CD14-positive monocyte (primary cell): ENCODE data around the gene ZNF827. TPM values are rescaled to one million over a fixed set of nuclear protein-coding genes. Genes with fewer than 3 reads are reported as not detected.

Experiments used
- DNase-seq, 3 donors: peaks; one replicate each; pipeline ENCODE4 v3.0.0-alpha.2; 2011 to 2022
- H2AFZ ChIP-seq: 2 replicates; pipeline ENCODE4 v1.6.0; 2012; ENCODE audit warnings: mild to moderate bottlenecking, low read depth, low read length, inconsistent platforms; ENCODE audit not compliant: insufficient read depth, poor library complexity, severe bottlenecking
- H3K27ac ChIP-seq, 2 donors: 1 replicate in 1 of 2; 2 replicates in 1 of 2; pipeline ENCODE4 v1.5.1; 2012 to 2013; ENCODE audit warnings: low read length in 2 of 2, control low read depth in 1 of 2, inconsistent platforms in 1 of 2, low read depth in 1 of 2, mild to moderate bottlenecking in 1 of 2
- H3K27me3 ChIP-seq, 2 donors: one replicate each; pipeline versions ENCODE4 v1.6.0 to v1.6.1; 2011 to 2013; ENCODE audit warnings: low read length in 2 of 2; ENCODE audit not compliant: control insufficient read depth in 2 of 2, insufficient read depth in 2 of 2
- H3K36me3 ChIP-seq, 2 donors: replicated peaks in 1 of 2; 1 replicate in 1 of 2; 2 replicates in 1 of 2; pipeline versions ENCODE4 v1.5.1 to v1.6.1; 2012 to 2013; ENCODE audit warnings: low read length in 2 of 2, control low read depth in 1 of 2, inconsistent platforms in 1 of 2, mild to moderate bottlenecking in 1 of 2; ENCODE audit not compliant: insufficient read depth in 2 of 2, control insufficient read depth in 1 of 2
- H3K4me1 ChIP-seq, 2 donors: 1 replicate in 1 of 2; 2 replicates in 1 of 2; pipeline versions ENCODE4 v1.5.1 to v1.6.1; 2012 to 2013; ENCODE audit warnings: low read length in 2 of 2, control low read depth in 1 of 2, inconsistent platforms in 1 of 2, mild to moderate bottlenecking in 1 of 2, moderate library complexity in 1 of 2; ENCODE audit not compliant: insufficient read depth in 2 of 2, control insufficient read depth in 1 of 2
- H3K4me2 ChIP-seq: replicated peaks from 2 replicates; pipeline ENCODE3; 2012; ENCODE audit warnings: low read length, moderate library complexity, mild to moderate bottlenecking; ENCODE audit not compliant: poor library complexity, severe bottlenecking; ENCODE audit errors: extremely low read depth
- H3K4me3 ChIP-seq, 3 experiments: fragments of 200-600 bp in 1 of 3; sonication (generic) in 1 of 3; replicated peaks in 1 of 3; 1 replicate in 2 of 3; 2 replicates in 1 of 3; pipeline ENCODE4 v1.5.1; 2011 to 2013; ENCODE audit warnings: low read length in 3 of 3, mild to moderate bottlenecking in 3 of 3, control low read depth in 2 of 3, low read depth in 2 of 3, inconsistent platforms in 1 of 3, moderate library complexity in 1 of 3
- H3K79me2 ChIP-seq: 2 replicates; pipeline ENCODE4 v1.6.0; 2012; ENCODE audit warnings: mild to moderate bottlenecking, control low read depth, inconsistent platforms, low read length, moderate library complexity; ENCODE audit not compliant: insufficient read depth
- H3K9ac ChIP-seq: 2 replicates; pipeline ENCODE4 v1.6.0; 2017; ENCODE audit warnings: low read length, mild to moderate bottlenecking; ENCODE audit not compliant: insufficient read depth, poor library complexity, severe bottlenecking
- H3K9me3 ChIP-seq, 2 donors: replicated peaks in 1 of 2; 1 replicate in 1 of 2; 2 replicates in 1 of 2; pipeline versions ENCODE4 v1.5.1 to v1.6.1; 2012 to 2013; ENCODE audit warnings: low read length in 2 of 2, control low read depth in 1 of 2; ENCODE audit not compliant: control insufficient read depth in 1 of 2, insufficient read depth in 1 of 2
- H4K20me1 ChIP-seq: 2 replicates; pipeline ENCODE4 v1.6.0; 2012; ENCODE audit warnings: mild to moderate bottlenecking, low read length, control low read depth, moderate library complexity; ENCODE audit not compliant: insufficient read depth
- H3K27ac Mint-ChIP-seq, 7 donors: one replicate each; pipeline ENCODE4 v1.8.0; 2020; ENCODE audit warnings: mild to moderate bottlenecking in 7 of 7, mixed read lengths in 7 of 7, moderate library complexity in 6 of 7, inconsistent platforms in 2 of 7
- H3K27me3 Mint-ChIP-seq, 3 donors: one replicate each; pipeline ENCODE4 v1.8.0; 2021 to 2022; ENCODE audit warnings: low read depth in 3 of 3, mild to moderate bottlenecking in 3 of 3, mixed read lengths in 3 of 3, moderate library complexity in 3 of 3, inconsistent platforms in 1 of 3
- H3K36me3 Mint-ChIP-seq, 2 donors: one replicate each; pipeline ENCODE4 v1.8.0; 2020; ENCODE audit warnings: mixed read lengths in 2 of 2, inconsistent platforms in 1 of 2, mild to moderate bottlenecking in 1 of 2
- H3K4me1 Mint-ChIP-seq: one replicate; pipeline ENCODE4 v1.8.0; 2020; ENCODE audit warnings: mild to moderate bottlenecking, mixed read lengths
- H3K4me3 Mint-ChIP-seq, 2 donors: one replicate each; pipeline ENCODE4 v1.8.0; 2020; ENCODE audit warnings: mild to moderate bottlenecking in 2 of 2, mixed read lengths in 2 of 2, moderate library complexity in 1 of 2
- H3K9me3 Mint-ChIP-seq, 7 donors: one replicate each; pipeline ENCODE4 v1.8.0; 2020 to 2022; ENCODE audit warnings: mixed read lengths in 7 of 7, mild to moderate bottlenecking in 6 of 7, moderate library complexity in 6 of 7, inconsistent platforms in 2 of 7
- CTCF ChIP-seq: fragments of 200-600 bp; IDR thresholded peaks from one replicate; pipeline ENCODE4 v1.8.0; 2022; ENCODE audit warnings: antibody characterized with exemption, mild to moderate bottlenecking
- WGBS: methylation state at CpG from one replicate; pipeline ENCODE4 v1.1.5; 2013; ENCODE audit warnings: missing lambda C conversion rate; ENCODE audit not compliant: insufficient coverage; 5-methylcytosine and 5-hydroxymethylcytosine counted together
- intact Hi-C, 2 donors: fragments of 100-400 bp; cut with micrococcal nuclease; formaldehyde crosslinking; loops; one replicate each; pipeline versions ENCODE4 v1.15.0 to v1.15.1; 2023
- polyA plus RNA-seq, 3 donors: library from polyadenylated mRNA; depleted of rRNA in 1 of 3; unstranded in 2 of 3; stranded (reverse) in 1 of 3; fragments of 300-500 nt in 2 of 3; fragments of >200 nt in 1 of 3; fragmentation: Illumina TruSeq in 2 of 3; gene quantifications; 1 replicate in 2 of 3; 2 replicates in 1 of 3; pipeline ENCODE4 v1.2.3, GENCODE V29; 2012 to 2021

ZNF827 gene
- polyA plus RNA-seq, 3 donors = 0.04 TPM; not detected in 2

GRCh38 chr4:145878501-145879435 is 59.9 kb downstream of the ZNF827 start:
- Histone ChIP-seq H3K9ac (no peak overlapping the region), H3K4me2 (no peak overlapping the region), H3K79me2 (no peaks in the 10 kb centered on the region), H3K27me3 (no peaks in the 10 kb centered on the region), H3K9me3 (no peaks in the 10 kb centered on the region), H3K36me3 (no peaks in the 10 kb centered on the region), H3K4me3 (no peak overlapping the region), H3K4me1 (no peaks in the 10 kb centered on the region), H4K20me1 (no peaks in the 10 kb centered on the region), H2AFZ (no peak overlapping the region), H3K27ac (no peak overlapping the region)
- no peaks in the 10 kb centered on the region for H3K36me3 Mint-ChIP-seq
- peaks cover 9% of the 10 kb centered on the region for H3K4me1 Mint-ChIP-seq
- no peak overlapping the region for H3K4me3 Mint-ChIP-seq
- H3K9me3 Mint-ChIP-seq = peaks cover 0 to 2% (median 0%) of the 10 kb centered on the region in 7 donors
- intact Hi-C loops = no loop called here
- no peak for DNase-seq
- no peak for TF ChIP-seq CTCF
- H3K27me3 Mint-ChIP-seq = peaks cover 0 to 6% (median 0%) of the 10 kb centered on the region in 3 donors
- 91% methylated on average over 4 of the region's 7 CpGs for WGBS
- H3K27ac Mint-ChIP-seq = peak overlapping the region in 3 of 7 donors; percentile 69 to 73 (median 72)

DNA sequence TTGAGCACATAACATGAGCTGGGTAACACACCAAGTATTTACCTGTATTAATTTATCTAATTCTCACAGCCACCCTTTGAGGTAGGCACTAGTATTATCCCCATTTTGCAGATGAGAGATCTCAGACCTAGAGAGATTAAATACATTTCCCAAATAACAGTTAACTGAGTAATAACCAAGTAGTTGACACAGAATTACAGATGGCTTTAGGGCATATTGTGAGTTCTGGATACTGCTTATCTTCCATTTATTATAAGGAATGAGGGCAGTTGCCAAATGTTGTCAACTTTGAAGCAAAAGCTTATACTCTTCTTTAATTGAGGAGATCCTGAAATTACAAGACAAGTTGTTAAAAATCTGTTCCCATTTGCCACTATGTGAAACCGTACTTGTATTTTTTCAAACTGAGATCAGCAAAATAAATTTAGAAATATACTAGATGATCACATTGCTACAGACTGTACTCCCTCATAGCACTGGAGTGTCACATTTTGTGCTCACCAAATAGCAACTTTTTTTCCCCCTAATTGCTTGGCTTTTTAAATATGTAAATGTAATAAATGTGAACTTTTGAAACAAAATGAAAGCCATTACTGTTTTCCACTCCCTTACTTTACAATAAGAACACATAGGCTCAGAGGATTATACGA is 62.0 kb downstream of the ZNF827 start:
- H3K36me3 Mint-ChIP-seq = no peaks in the 10 kb centered on the region
- no peak for DNase-seq
- H3K9me3 ChIP-seq = no peaks in the 10 kb centered on the region
- peaks cover 0 to 2% (median 0%) of the 10 kb centered on the region in 7 donors for H3K9me3 Mint-ChIP-seq
- no peak overlapping the region for H3K27ac ChIP-seq
- no peaks in the 10 kb centered on the region for H4K20me1 ChIP-seq
- WGBS = no CpG with 5 or more reads among the region's 2 CpGs
- H3K4me1 ChIP-seq = no peaks in the 10 kb centered on the region
- intact Hi-C loops = no loop called here
- H3K79me2 ChIP-seq = no peaks in the 10 kb centered on the region
- no peak overlapping the region for H2AFZ ChIP-seq
- no peaks in the 10 kb centered on the region for H3K27me3 ChIP-seq
- no peak overlapping the region for H3K27ac Mint-ChIP-seq
- peaks cover 0 to 6% (median 0%) of the 10 kb centered on the region in 3 donors for H3K27me3 Mint-ChIP-seq
- H3K4me2 ChIP-seq = no peak overlapping the region
- no peak overlapping the region for H3K9ac ChIP-seq
- no peak overlapping the region for H3K4me3 Mint-ChIP-seq
- H3K36me3 ChIP-seq = no peaks in the 10 kb centered on the region
- H3K4me3 ChIP-seq = no peak overlapping the region
- TF ChIP-seq CTCF = no peak
- peaks cover 5% of the 10 kb centered on the region for H3K4me1 Mint-ChIP-seq
